K562 (cell line): ENCODE data around the gene RNF19B. TPM values are rescaled to one million over a fixed set of nuclear protein-coding genes. Genes with fewer than 3 reads are reported as not detected.

Experiments
- ATAC-seq: fragments of 200-7000 bp; cut with Tn5 transposase; 3 replicates; pipeline ENCODE4 v1.9.1; 2020; ENCODE audit warnings: moderate library complexity
- BruUV-seq: library from RNA; stranded (reverse); fragments of 400-500 nt; replicated peaks from 2 replicates; lab custom pipeline; 2021; lab: Mats Ljungman, UMichigan
- CTCF ChIA-PET: fragments of 300-600 bp; formaldehyde crosslinking; extraction: SDS; loops from one replicate; lab custom pipeline; 2021; ENCODE audit warnings: low intra/inter-chr PET ratio; lab: Yijun Ruan, JAX
- POLR2A ChIA-PET: fragments of 300-600, 350-650 bp; sonication (Branson Sonifier 250); formaldehyde crosslinking; extraction: SDS; loops from one replicate; lab custom pipeline; 2021; ENCODE audit warnings: antibody characterized with exemption, inconsistent platforms; lab: Yijun Ruan, JAX
- DNase-seq, 4 experiments: peaks; one replicate each; pipeline versions ENCODE4 v3.0.0 to v3.0.0-alpha.2; 2011 to 2018; ENCODE audit warnings: low spot score in 3 of 4, mixed read lengths in 3 of 4; ENCODE audit errors: extremely low read depth in 1 of 4
- FAIRE-seq: peaks from 2 replicates; lab custom pipeline; 2011; peaks lifted over from hg19 to GRCh38; lab: Jason Lieb, UNC
- H2AFZ ChIP-seq: 2 replicates; pipeline ENCODE4 v1.6.0; 2011; ENCODE audit warnings: low read depth, low read length, control low read depth, inconsistent platforms
- H3K27ac ChIP-seq: fragments of 200-600 bp; 3 replicates; pipeline ENCODE4 v1.8.0; 2011; ENCODE audit warnings: low read depth, mild to moderate bottlenecking, control low read depth, inconsistent platforms, low read length, moderate library complexity, mixed read lengths; ENCODE audit errors: extremely low read depth
- H3K27me3 ChIP-seq, 2 experiments: fragments of 300-600 bp in 1 of 2; 2 replicates in 1 of 2; 3 replicates in 1 of 2; pipeline versions ENCODE4 v1.6.0 to v1.8.0; 2011; ENCODE audit warnings: inconsistent platforms in 2 of 2, low read length in 2 of 2, mild to moderate bottlenecking in 1 of 2, mixed read lengths in 1 of 2, moderate library complexity in 1 of 2; ENCODE audit not compliant: control insufficient read depth in 2 of 2, insufficient read depth in 2 of 2
- H3K36me3 ChIP-seq: fragments of 300-600 bp; 3 replicates; pipeline ENCODE4 v1.8.0; 2011; ENCODE audit warnings: mild to moderate bottlenecking, low read length, inconsistent platforms; ENCODE audit not compliant: control insufficient read depth, insufficient read depth
- H3K4me1 ChIP-seq, 2 experiments: fragments of 200-600 bp in 1 of 2; replicated peaks in 1 of 2; 2 replicates in 1 of 2; 3 replicates in 1 of 2; pipeline versions ENCODE4 v1.5.1 to v1.8.0; 2011; ENCODE audit warnings: inconsistent platforms in 2 of 2, low read length in 2 of 2, mild to moderate bottlenecking in 1 of 2, mixed read lengths in 1 of 2, moderate library complexity in 1 of 2; ENCODE audit not compliant: control insufficient read depth in 2 of 2, insufficient read depth in 2 of 2
- H3K4me2 ChIP-seq: 2 replicates; pipeline ENCODE4 v1.6.1; 2011; ENCODE audit warnings: low read length, control low read depth, inconsistent platforms, mixed read lengths; ENCODE audit not compliant: insufficient read depth
- H3K4me3 ChIP-seq: fragments of 200-600 bp; sonication (generic), shearing (Covaris generic); 2 replicates; pipeline ENCODE4 v1.5.1; 2016; ENCODE audit warnings: control low read depth, inconsistent platforms
- H3K79me2 ChIP-seq: fragments of 200-600 bp; 3 replicates; pipeline ENCODE4 v1.8.0; 2011; ENCODE audit warnings: low read length, inconsistent platforms; ENCODE audit not compliant: control insufficient read depth, insufficient read depth
- H3K9ac ChIP-seq, 2 experiments: 2 replicates each; pipeline versions ENCODE4 v1.6.0 to v1.6.1; 2011; ENCODE audit warnings: low read depth in 2 of 2, low read length in 2 of 2, control low read depth in 1 of 2, inconsistent platforms in 1 of 2, mild to moderate bottlenecking in 1 of 2, mixed read lengths in 1 of 2; ENCODE audit not compliant: insufficient read depth in 1 of 2
- H3K9me1 ChIP-seq: one replicate; pipeline ENCODE4 v1.6.0; 2011; ENCODE audit warnings: inconsistent platforms, mild to moderate bottlenecking, low read length, moderate library complexity; ENCODE audit not compliant: control insufficient read depth, insufficient read depth
- H3K9me3 ChIP-seq: replicated peaks from 2 replicates; pipeline ENCODE4 v1.5.1; 2011; ENCODE audit warnings: low read depth, low read length, inconsistent platforms; ENCODE audit not compliant: control insufficient read depth, insufficient read depth
- H4K20me1 ChIP-seq: replicated peaks from 2 replicates; pipeline ENCODE4 v1.6.1; 2011; ENCODE audit warnings: low read length, inconsistent platforms, mixed read lengths; ENCODE audit not compliant: control insufficient read depth, insufficient read depth
- CTCF ChIP-seq, 3 experiments: IDR thresholded peaks in 2 of 3; conservative IDR thresholded peaks in 1 of 3; 2 replicates each; pipeline ENCODE4 v1.5.1; 2011 to 2012; ENCODE audit warnings: low read length in 3 of 3, mild to moderate bottlenecking in 3 of 3, control low read depth in 2 of 3, improper control_type of control experiment in 1 of 3, inconsistent platforms in 1 of 3, low read depth in 1 of 3, mixed read lengths in 1 of 3, moderate library complexity in 1 of 3; ENCODE audit not compliant: insufficient read depth in 2 of 3
- ETV5 ChIP-seq: sonication (generic); formaldehyde crosslinking; IDR thresholded peaks from 2 replicates; pipeline ENCODE4 v1.4.0; 2020; ENCODE audit warnings: low read depth, mild to moderate bottlenecking, missing genetic modification reagents
- SIRT6 ChIP-seq: IDR thresholded peaks from one replicate; pipeline ENCODE4 v1.6.1; 2012; ENCODE audit warnings: low read depth, mild to moderate bottlenecking, control low read depth, inconsistent platforms, low read length, moderate library complexity
- TAL1 ChIP-seq: fragments of 450-650 bp; IDR thresholded peaks from 2 replicates; pipeline ENCODE4 v1.6.1; 2016; ENCODE audit warnings: mild to moderate bottlenecking
- ZBTB26 ChIP-seq: fragments of 450-650 bp; formaldehyde crosslinking; IDR thresholded peaks from 2 replicates; pipeline ENCODE4 v1.4.0; 2022; ENCODE audit warnings: missing genetic modification characterization
- ZBTB7A ChIP-seq: IDR thresholded peaks from 2 replicates; pipeline ENCODE4 v1.6.1; 2011; ENCODE audit warnings: low read depth, mild to moderate bottlenecking, low read length, moderate library complexity, borderline replicate concordance; ENCODE audit not compliant: control insufficient read depth
- WGBS: fragments of 100-300 bp; shearing (Covaris generic); methylation state at CpG from one replicate; pipeline ENCODE4 v1.1.6; 2016; ENCODE audit warnings: low coverage, mixed read lengths; ENCODE audit not compliant: insufficient coverage; ENCODE audit errors: missing lambda C conversion rate; 5-methylcytosine and 5-hydroxymethylcytosine counted together
- in situ Hi-C: fragments of 300-500 bp; cut with MboI; formaldehyde crosslinking; loops from 4 replicates; pipeline ENCODE4 v1.15.0; 2018; ENCODE audit warnings: inconsistent platforms, mixed read lengths
- intact Hi-C: fragments of 100-400 bp; cut with micrococcal nuclease; formaldehyde crosslinking; loops from 2 replicates; pipeline ENCODE4 v1.14.2; 2022
- polyA plus RNA-seq, 8 experiments: library from polyadenylated mRNA; depleted of rRNA in 4 of 8; stranded (reverse) in 5 of 8; unstranded in 3 of 8; fragments of >200 nt; fragmentation: Nextera tagmentation in 2 of 8; fragmentation: Illumina TruSeq in 1 of 8; extraction: Ambion mirVana in 2 of 8; extraction: Trizol in 1 of 8; gene quantifications; 2 replicates each; pipeline versions ENCODE4 v1.2.1 to v1.2.3, GENCODE V29; 2011 to 2014; ENCODE audit warnings: inconsistent platforms in 1 of 8, missing spikeins in 1 of 8
- total RNA-seq, 7 experiments: library from RNA; depleted of rRNA in 6 of 7; stranded (reverse); fragments of >200 nt in 6 of 7; fragmentation: Illumina TruSeq in 2 of 7; extraction: Trizol in 2 of 7; gene quantifications; 2 replicates each; pipeline versions ENCODE4 v1.2.1 to v1.2.3, GENCODE V29; 2011 to 2021; ENCODE audit warnings: low replicate concordance in 1 of 7

RNF19B gene
- total and polyA plus RNA-seq, 9 of the 15 experiments (the other 6 are each of a cell fraction or from before 2014, with no cell fraction given) = 2.6 to 14.9 (median 10.1) TPM

- TF ChIP-seq CTCF (IDR thresholded peaks at IDR 0.05 in 2 of 3, conservative IDR thresholded peaks at IDR 0.05 in 1 of 3; ENCODE audit: insufficient read depth in 2 of 3, low read depth in 1 of 3, low read length in 3 of 3) = 0 out of 6 replicates have a peak, but pooled peaks of 2 of the 3 experiments have one; percentile 3 to 5
- TF ChIP-seq ZBTB7A = 0 out of 2 replicates have a peak, but pooled peaks have one; percentile 18
- TF ChIP-seq SIRT6 = no peak
- TF ChIP-seq TAL1 = no peak
- peak; percentile 55; the same call in 1 of the 2 replicates for TF ChIP-seq ZBTB26
- no peak for TF ChIP-seq ETV5
- peak; percentile 54 for ATAC-seq
- Histone ChIP-seq H2AFZ (0 out of 2 replicates have a peak overlapping the region, but pooled peaks have one; percentile 4), H3K27ac (no peak overlapping the region), H3K9ac (0 out of 4 replicates have a peak overlapping the region, but pooled peaks of 1 of the 2 experiments have one; percentile 15), H3K79me2 (no peaks in the 10 kb centered on the region), H3K9me1 (no peaks in the 10 kb centered on the region), H3K4me2 (no peak overlapping the region), H3K9me3 (no peaks in the 10 kb centered on the region), H3K4me1 (peaks cover 7 to 10% of the 10 kb centered on the region in 2 experiments; a peak in 3 of 5 replicates), H3K4me3 (no peak overlapping the region), H4K20me1 (no peaks in the 10 kb centered on the region), H3K36me3 (no peaks in the 10 kb centered on the region), H3K27me3 (peaks cover 36 to 51% of the 10 kb centered on the region in 2 experiments)
- ChIA-PET CTCF (no interaction called here), POLR2A (interaction anchor here (0.6 kb wide), 2 partner anchors 14 to 158 kb away, joined by 3 to 4 read pairs; no protein-coding TSS in a partner anchor)
- no peak for FAIRE-seq
- WGBS = 32% methylated on average over 24 of the region's 24 CpGs
- DNase-seq = no peak
- BruUV-seq = no TSS peak
- in situ Hi-C loops = no loop called here
- intact Hi-C loops = no loop called here
Measured at GRCh38 chr1:32925403-32926162, 39.0 kb downstream of the RNF19B start.
